ENCODE measurements around the gene MAML3.
"Not testable (repeated sequence)": the region's sequence is repeated elsewhere in the genome, so short reads cannot be mapped to it uniquely, and the experiment has no call there.

MAML3 gene

GRCh38 chr4:139957986-139958738 lies 195.8 kb downstream of the MAML3 start:
- no peak for ATAC-seq

- no peak for ATAC-seq
Measured at GRCh38 chr4:139957065-139957464, 196.9 kb downstream of the MAML3 start.

- ATAC-seq = no peak
Measured at GRCh38 chr4:139956507-139957017, 197.4 kb downstream of the MAML3 start.

- ATAC-seq = no peak
Measured at GRCh38 chr4:139955600-139955999, 198.4 kb downstream of the MAML3 start.

DNA sequence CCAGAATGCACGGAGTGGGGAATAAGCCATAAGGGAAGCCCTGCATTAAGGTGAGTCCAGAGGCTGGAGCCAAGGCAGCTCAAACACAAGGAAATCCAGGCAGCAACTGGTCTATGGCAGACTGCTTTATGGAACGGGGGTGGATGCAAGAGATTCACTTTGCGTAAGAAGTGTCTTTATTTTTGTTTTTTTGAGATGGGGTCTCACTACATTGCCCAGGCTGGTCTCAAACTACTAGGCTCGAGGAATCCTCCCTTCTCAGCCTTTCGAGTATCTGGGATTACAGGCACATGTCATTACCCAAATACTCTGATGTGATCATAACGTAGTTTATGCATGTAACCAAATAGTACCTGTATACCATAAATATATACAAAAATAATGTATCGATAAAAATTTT lies 199.5 kb downstream of the MAML3 start:
- ATAC-seq = no peak

GRCh38 chr4:139951021-139951420 lies 203.0 kb downstream of the MAML3 start:
- no peak for ATAC-seq

DNA sequence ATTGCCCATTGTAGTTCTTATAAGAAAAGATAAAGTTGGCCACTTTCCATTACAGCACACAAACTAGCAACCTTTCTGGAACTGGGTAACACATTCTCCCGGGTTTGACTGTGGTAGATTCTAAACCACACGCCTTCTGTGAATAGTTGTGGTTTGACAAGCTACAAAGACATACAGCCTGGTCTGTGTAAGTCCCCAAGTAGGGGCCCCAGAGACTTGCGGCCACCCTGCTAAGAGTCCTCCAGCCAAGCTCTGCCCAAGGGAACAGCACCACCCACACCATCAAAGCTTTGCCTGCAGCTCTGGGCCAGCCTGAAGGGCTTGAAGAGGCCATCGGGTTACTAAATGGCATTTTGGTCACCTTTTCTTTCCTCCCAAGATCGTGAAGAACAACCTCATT lies 203.4 kb downstream of the MAML3 start:
- ATAC-seq = peak; percentile 51 to 82

- ATAC-seq = not testable (repeated sequence)
Measured at GRCh38 chr4:139944916-139945315, 209.1 kb downstream of the MAML3 start.

DNA sequence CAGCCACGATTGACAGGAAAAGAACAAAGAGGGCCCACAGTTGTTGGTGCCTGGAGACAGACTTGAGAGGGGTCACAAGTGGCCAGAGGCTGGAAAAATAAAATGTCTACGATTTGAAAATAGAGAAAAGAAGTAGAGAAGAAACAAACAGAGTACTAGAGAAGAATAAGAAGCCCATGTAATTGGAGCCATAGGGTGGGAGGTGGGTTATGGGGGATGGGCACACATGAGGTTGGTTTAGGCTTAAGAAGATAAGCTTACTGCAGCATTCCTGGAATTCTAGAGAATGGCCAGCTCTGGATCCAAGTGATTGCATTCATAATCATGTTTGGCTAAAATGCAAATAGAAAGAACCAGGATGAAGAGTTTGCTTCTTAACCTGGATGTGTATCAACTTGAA lies 210.7 kb downstream of the MAML3 start:
- ATAC-seq = no peak

GRCh38 chr4:139942241-139942640 lies 211.7 kb downstream of the MAML3 start:
- ATAC-seq = no peak

GRCh38 chr4:139940600-139940999 lies 213.4 kb downstream of the MAML3 start:
- ATAC-seq = no peak

GRCh38 chr4:139938414-139938813 lies 215.6 kb downstream of the MAML3 start:
- no peak for ATAC-seq

DNA sequence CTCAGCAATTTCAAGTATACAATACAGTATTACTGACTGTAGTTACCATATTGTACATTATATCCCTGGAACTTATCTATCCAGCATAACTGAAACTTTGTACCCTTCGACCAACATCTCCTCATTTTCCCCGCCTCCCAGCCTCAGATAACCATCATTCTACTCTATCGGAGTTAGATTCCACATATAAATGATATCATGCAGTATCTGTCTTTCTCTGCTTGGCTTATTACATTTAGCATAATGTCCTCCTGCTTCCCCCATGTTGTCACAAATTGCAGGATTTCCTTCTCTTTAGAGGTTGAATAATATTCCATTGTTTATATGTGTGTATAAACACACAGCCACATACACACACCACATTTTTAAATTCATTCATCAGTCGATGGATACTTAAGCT lies 218.1 kb downstream of the MAML3 start:
- ATAC-seq = no peak

- no peak for ATAC-seq
Measured at GRCh38 chr4:139934708-139935195, 219.2 kb downstream of the MAML3 start.

- no peak for ATAC-seq
Measured at GRCh38 chr4:139934057-139934707, 219.8 kb downstream of the MAML3 start.

GRCh38 chr4:139933541-139933940 lies 220.4 kb downstream of the MAML3 start:
- ATAC-seq = no peak

DNA sequence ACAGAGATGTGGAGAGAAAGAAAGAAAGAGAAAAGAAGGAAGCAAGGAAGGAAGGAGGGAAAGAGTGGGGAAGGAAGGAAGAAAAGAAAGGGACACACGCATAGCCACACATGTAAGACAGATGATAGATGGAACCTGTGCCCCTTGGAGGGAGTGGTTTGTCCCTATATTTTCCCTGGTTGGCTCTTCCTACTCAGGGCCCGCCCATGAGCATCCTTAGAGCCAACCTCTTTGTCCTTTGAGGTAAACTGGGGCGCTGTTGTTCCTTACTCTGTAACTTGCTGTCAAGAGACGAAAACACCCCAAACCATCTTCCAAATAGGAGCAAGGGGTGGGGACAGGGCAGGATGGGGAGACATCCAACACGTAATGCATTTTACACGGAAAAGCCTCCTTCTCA lies 220.9 kb downstream of the MAML3 start:
- ATAC-seq = no peak

DNA sequence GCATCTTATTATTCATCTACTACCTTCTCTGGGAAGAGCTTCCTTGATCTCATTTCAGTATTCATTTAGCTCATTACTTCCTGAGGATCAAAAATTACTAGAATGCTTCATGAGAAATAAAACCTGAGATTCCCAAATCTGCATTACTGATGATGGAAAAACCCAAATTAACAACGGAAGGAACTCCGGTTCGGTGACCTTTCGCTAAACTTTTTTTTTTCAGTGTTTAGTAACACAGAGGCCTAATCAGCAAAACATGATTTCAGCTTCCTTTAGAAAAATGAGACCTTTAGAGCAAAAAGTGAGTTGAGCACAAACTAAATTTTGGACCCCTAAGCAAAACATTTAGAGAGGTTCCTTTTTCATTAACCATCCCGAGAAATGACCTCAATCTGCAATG lies 229.2 kb downstream of the MAML3 start:
- ATAC-seq = no peak

GRCh38 chr4:139922406-139923024 lies 231.5 kb downstream of the MAML3 start:
- ATAC-seq = no peak

GRCh38 chr4:139921429-139922184 lies 232.4 kb downstream of the MAML3 start:
- no peak for ATAC-seq

DNA sequence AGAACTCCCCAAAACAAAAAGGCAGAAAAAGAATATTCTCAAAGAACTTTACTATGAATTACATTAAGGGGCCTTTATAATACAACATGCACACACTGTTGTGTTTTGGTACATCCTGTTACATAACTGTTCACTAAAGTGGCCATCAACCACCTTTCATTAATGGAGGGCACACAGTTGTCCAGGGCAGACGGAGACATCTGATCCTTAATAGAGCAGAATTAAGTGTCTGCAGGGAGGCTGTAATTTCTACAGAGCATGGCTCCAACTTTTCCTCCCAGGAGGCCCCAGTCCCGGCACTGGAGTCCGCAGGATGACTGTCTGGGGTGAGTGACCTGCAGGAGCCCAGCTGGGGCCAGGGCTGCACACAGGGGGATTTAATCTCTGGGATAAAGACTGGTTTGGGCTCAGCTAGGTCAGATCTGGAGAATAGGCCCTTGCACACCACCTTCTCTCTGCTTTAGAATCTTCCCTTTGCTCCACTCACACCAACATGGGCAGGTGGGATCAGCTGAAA lies 233.4 kb downstream of the MAML3 start:
- ATAC-seq = no peak

GRCh38 chr4:139919521-139919920 lies 234.5 kb downstream of the MAML3 start:
- no peak for ATAC-seq

DNA sequence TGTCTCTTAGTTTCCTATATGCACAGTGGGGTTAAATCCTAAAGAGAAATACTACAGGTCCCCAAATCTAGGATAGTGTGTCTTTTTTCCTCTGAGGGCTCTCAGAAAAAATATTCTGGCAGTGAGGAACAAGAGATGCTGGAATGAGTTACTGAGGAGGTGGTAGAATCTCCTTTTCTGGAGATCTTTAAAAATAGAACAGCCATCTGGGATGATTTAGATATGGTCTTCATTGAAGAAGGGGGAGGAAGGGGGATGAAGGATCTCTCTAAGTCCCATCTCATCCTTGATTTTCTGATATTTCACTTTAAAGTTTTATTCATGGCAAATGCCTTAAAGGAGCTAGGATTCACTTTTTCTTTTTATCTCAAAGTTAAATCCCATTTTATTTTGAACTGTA lies 235.0 kb downstream of the MAML3 start:
- ATAC-seq = no peak
